GM12878 (cell line): ENCODE data around the gene LIN28B. TPM values are rescaled to one million over a fixed set of nuclear protein-coding genes. Genes with fewer than 3 reads are reported as not detected.
A peak's percentile ranks its signal among the peaks of the same experiment; 100 is the strongest.
"Not testable (repeated sequence)": the region's sequence is repeated elsewhere in the genome, so short reads cannot be mapped to it uniquely, and the experiment has no call there.

Experiments used
- ATAC-seq: fragments of 200-7000 bp; cut with Tn5 transposase; 3 replicates; pipeline ENCODE4 v1.9.1; 2020; ENCODE audit warnings: mild to moderate bottlenecking, moderate library complexity
- BruUV-seq: library from RNA; stranded (reverse); fragments of 400-500 nt; replicated peaks from 2 replicates; lab custom pipeline; 2021; lab: Mats Ljungman, UMichigan
- CTCF ChIA-PET: fragments of 300-600 bp; sonication (Branson Sonifier 250); formaldehyde crosslinking; extraction: SDS; loops from one replicate; lab custom pipeline; 2021; ENCODE audit warnings: inconsistent platforms; lab: Yijun Ruan, JAX
- POLR2A ChIA-PET: fragments of 350-600 bp; formaldehyde crosslinking; extraction: SDS; loops from one replicate; lab custom pipeline; 2021; ENCODE audit warnings: inconsistent platforms; lab: Charles Lee
- RAD21 ChIA-PET: fragments of 300-600 bp; sonication (Branson Sonifier 250); formaldehyde crosslinking; loops from one replicate; lab custom pipeline; 2023; ENCODE audit warnings: antibody characterized with exemption; ENCODE audit not compliant: unreplicated experiment; lab: Charles Lee
- SMC1A ChIA-PET: fragments of 300-600 bp; sonication (Branson Sonifier 250); formaldehyde crosslinking; loops from one replicate; lab custom pipeline; 2023; ENCODE audit not compliant: unreplicated experiment, uncharacterized antibody; lab: Charles Lee
- DNase-seq: peaks from one replicate; pipeline ENCODE4 v3.0.0-alpha.2; 2011; ENCODE audit warnings: low read depth, low spot score
- FAIRE-seq: peaks from 3 replicates; lab custom pipeline; 2011; peaks lifted over from hg19 to GRCh38; lab: Jason Lieb, UNC
- H2AFZ ChIP-seq: 2 replicates; pipeline ENCODE4 v1.6.0; 2011; ENCODE audit warnings: low read depth, low read length, control low read depth; ENCODE audit not compliant: control insufficient read depth
- H3K27ac ChIP-seq: 2 replicates; pipeline ENCODE4 v1.5.1; 2011; ENCODE audit warnings: control low read depth; ENCODE audit not compliant: control insufficient read depth, insufficient read depth
- H3K27me3 ChIP-seq, 2 experiments: replicated peaks in 1 of 2; 2 replicates each; pipeline versions ENCODE4 v1.6.0 to v1.6.1; 2011; ENCODE audit warnings: low read length in 1 of 2; ENCODE audit not compliant: control insufficient read depth in 2 of 2, insufficient read depth in 2 of 2
- H3K36me3 ChIP-seq, 2 experiments: 2 replicates each; pipeline ENCODE4 v1.5.1; 2011; ENCODE audit warnings: low read length in 1 of 2; ENCODE audit not compliant: control insufficient read depth in 2 of 2, insufficient read depth in 2 of 2
- H3K4me1 ChIP-seq: 2 replicates; pipeline ENCODE4 v1.6.1; 2011; ENCODE audit warnings: mild to moderate bottlenecking, low read length, moderate library complexity, mixed read lengths; ENCODE audit not compliant: control insufficient read depth, insufficient read depth
- H3K4me2 ChIP-seq: 2 replicates; pipeline ENCODE4 v1.6.0; 2011; ENCODE audit warnings: control low read depth; ENCODE audit not compliant: control insufficient read depth, insufficient read depth
- H3K4me3 ChIP-seq: fragments of 200-600 bp; sonication (generic); 2 replicates; pipeline ENCODE4 v1.5.1; 2016
- H3K79me2 ChIP-seq: 2 replicates; pipeline ENCODE4 v1.6.0; 2011; ENCODE audit warnings: low read length; ENCODE audit not compliant: control insufficient read depth, insufficient read depth
- H3K9ac ChIP-seq: 2 replicates; pipeline ENCODE4 v1.8.0; 2011; ENCODE audit warnings: low read length, control low read depth, mixed read lengths; ENCODE audit not compliant: control insufficient read depth, insufficient read depth
- H3K9me3 ChIP-seq: replicated peaks from 3 replicates; pipeline ENCODE4 v1.5.1; 2011; ENCODE audit warnings: mild to moderate bottlenecking, low read length; ENCODE audit not compliant: control insufficient read depth, insufficient read depth
- H4K20me1 ChIP-seq: 2 replicates; pipeline ENCODE4 v1.6.0; 2011; ENCODE audit not compliant: control insufficient read depth, insufficient read depth
- RB1 ChIP-seq: fragments of 450-650 bp; formaldehyde crosslinking; IDR thresholded peaks from 2 replicates; pipeline ENCODE4 v1.6.1; 2017; ENCODE audit warnings: mild to moderate bottlenecking, borderline replicate concordance
- SPI1 ChIP-seq: IDR thresholded peaks from 2 replicates; pipeline ENCODE4 v1.6.1; 2011; ENCODE audit warnings: low read depth, mild to moderate bottlenecking, low read length, moderate library complexity, borderline replicate concordance; ENCODE audit not compliant: insufficient read depth
- WGBS: methylation state at CpG from one replicate; pipeline ENCODE4 v1.1.6; 2016; ENCODE audit warnings: low lambda C conversion rate; ENCODE audit not compliant: insufficient replicate concordance, insufficient coverage; ENCODE audit errors: missing lambda C conversion rate; 5-methylcytosine and 5-hydroxymethylcytosine counted together
- in situ Hi-C: fragments of 300-500 bp; cut with MboI; formaldehyde crosslinking; loops from 9 replicates; pipeline ENCODE4 v1.14.3; 2018; ENCODE audit warnings: mixed read lengths
- intact Hi-C: fragments of 100-400 bp; cut with micrococcal nuclease; formaldehyde crosslinking; loops from one replicate; pipeline ENCODE4 v1.14.2; 2022; ENCODE audit not compliant: unreplicated experiment
- polyA plus RNA-seq, 11 experiments: library from polyadenylated mRNA; depleted of rRNA in 4 of 11; unstranded in 6 of 11; stranded (reverse) in 5 of 11; fragments of >200 nt; fragmentation: Nextera tagmentation in 4 of 11; fragmentation: Illumina TruSeq in 1 of 11; extraction: Ambion mirVana in 4 of 11; extraction: Trizol in 1 of 11; gene quantifications; 1 replicate in 1 of 11; 2 replicates in 10 of 11; pipeline versions ENCODE4 v1.2.1 to v1.2.3, GENCODE V29; 2011 to 2016; ENCODE audit warnings: inconsistent platforms in 2 of 11, missing spikeins in 2 of 11, low read depth in 1 of 11
- total RNA-seq, 4 experiments: library from RNA; depleted of rRNA in 3 of 4; stranded (reverse); fragments of >200 nt in 3 of 4; fragmentation: Illumina TruSeq in 1 of 4; extraction: Trizol in 1 of 4; gene quantifications; 2 replicates each; pipeline versions ENCODE4 v1.2.1 to v1.2.3, GENCODE V29; 2013 to 2021

Gene LIN28B
- total and polyA plus RNA-seq, 10 of the 15 experiments (the other 5 are each of a cell fraction or from before 2014, with no cell fraction given), result 0.01 to 2.4 (median 0.09) TPM; not detected in 6

DNA sequence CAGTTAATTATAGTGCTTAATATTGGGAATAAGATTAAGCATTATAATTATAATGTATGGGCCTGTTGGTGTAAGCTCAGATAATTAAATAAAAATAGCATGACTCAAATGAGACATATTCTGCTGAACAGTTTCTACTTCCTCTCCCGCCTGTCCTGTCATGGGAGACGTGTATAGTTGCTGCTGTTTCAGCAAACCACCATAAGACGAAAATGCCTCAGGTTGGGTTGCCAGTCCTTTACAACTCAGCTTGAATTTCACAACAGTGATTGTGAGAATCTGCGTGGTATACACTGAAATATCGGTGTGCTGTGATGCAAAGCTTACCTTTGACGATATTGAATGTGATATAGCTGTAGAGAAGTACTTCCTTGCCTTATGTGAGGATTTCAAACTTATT, 123.4 kb downstream of the LIN28B start:
- no peak overlapping the region for H3K4me3 ChIP-seq
- SMC1A ChIA-PET, result interaction anchor here (1.0 to 4.0 kb wide), 3 partner anchors 11 to 291 kb away, joined by 4 to 15 read pairs (median 8); no protein-coding TSS in a partner anchor
- RAD21 ChIA-PET, result interaction anchor here (2.0 kb wide), 1 partner anchor 291 kb away, joined by 9 read pairs; no protein-coding TSS in a partner anchor
- no peak for FAIRE-seq
- no peak for ATAC-seq
- POLR2A ChIA-PET, result no interaction called here
- H3K79me2 ChIP-seq, result no peaks in the 10 kb centered on the region
- no peak for DNase-seq
- no peaks in the 10 kb centered on the region for H3K36me3 ChIP-seq
- in situ Hi-C loops, result loop anchor here (10.0 to 25.0 kb wide), 3 partner anchors 995 to 1207 kb away; no protein-coding TSS in a partner anchor
- H4K20me1 ChIP-seq, result no peaks in the 10 kb centered on the region
- CTCF ChIA-PET, result interaction anchor here (0.9 to 6.4 kb wide), 5 partner anchors 8 to 291 kb away, joined by 3 to 101 read pairs (median 4); no protein-coding TSS in a partner anchor
- no peak for TF ChIP-seq RB1
- 0 out of 2 replicates have a peak, but pooled peaks have one; percentile 7 for TF ChIP-seq SPI1
- no peaks in the 10 kb centered on the region for H3K9me3 ChIP-seq
- no TSS peak for BruUV-seq
- H3K4me1 ChIP-seq, result no peaks in the 10 kb centered on the region
- no peak overlapping the region for H3K9ac ChIP-seq
- no peak overlapping the region for H3K4me2 ChIP-seq
- 31% methylated on average over 6 of the region's 6 CpGs for WGBS
- no peaks in the 10 kb centered on the region for H3K27me3 ChIP-seq
- no peak overlapping the region for H3K27ac ChIP-seq
- intact Hi-C loops, result no loop called here
- no peak overlapping the region for H2AFZ ChIP-seq

DNA sequence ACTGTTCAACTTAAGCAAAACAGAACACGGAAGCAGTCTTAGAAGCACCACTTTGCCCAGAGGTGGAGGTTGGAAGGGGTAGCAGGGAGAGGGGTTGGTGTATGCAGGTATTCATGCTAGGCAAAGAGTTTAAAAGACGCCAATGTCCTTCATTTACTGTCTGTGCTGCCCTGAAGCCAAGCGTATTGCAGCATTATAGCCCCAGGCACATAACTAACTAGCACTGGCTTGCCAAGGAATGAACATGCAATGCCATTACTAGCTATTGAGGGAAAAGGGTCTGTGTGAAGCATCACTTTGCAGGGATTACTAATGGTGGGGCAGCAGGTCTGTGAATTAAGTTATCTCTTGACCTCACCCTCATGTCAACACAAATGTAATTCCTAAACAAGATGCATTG, 124.8 kb downstream of the LIN28B start:
- peak; percentile 80 for FAIRE-seq
- H3K36me3 ChIP-seq, POLR2A ChIA-PET, H2AFZ ChIP-seq, H3K79me2 ChIP-seq, DNase-seq, ATAC-seq, H3K4me2 ChIP-seq, H3K27me3 ChIP-seq, intact Hi-C loops, H3K4me3 ChIP-seq, SMC1A ChIA-PET, CTCF ChIA-PET, H3K4me1 ChIP-seq, H3K27ac ChIP-seq, H3K9ac ChIP-seq, BruUV-seq, RAD21 ChIA-PET, H3K9me3 ChIP-seq, H4K20me1 ChIP-seq: not testable (repeated sequence)
- WGBS, result 42% methylated on average over 3 of the region's 3 CpGs
- in situ Hi-C loops, result loop anchor here (10.0 to 25.0 kb wide), 3 partner anchors 993 to 1206 kb away; no protein-coding TSS in a partner anchor
